ENCODE data around the gene FUT7. TPM values are rescaled to one million over a fixed set of nuclear protein-coding genes. Genes with fewer than 3 reads are reported as not detected.

Gene FUT7
- total RNA-seq, 1 experiment from 2014 or later = not detected

DNA sequence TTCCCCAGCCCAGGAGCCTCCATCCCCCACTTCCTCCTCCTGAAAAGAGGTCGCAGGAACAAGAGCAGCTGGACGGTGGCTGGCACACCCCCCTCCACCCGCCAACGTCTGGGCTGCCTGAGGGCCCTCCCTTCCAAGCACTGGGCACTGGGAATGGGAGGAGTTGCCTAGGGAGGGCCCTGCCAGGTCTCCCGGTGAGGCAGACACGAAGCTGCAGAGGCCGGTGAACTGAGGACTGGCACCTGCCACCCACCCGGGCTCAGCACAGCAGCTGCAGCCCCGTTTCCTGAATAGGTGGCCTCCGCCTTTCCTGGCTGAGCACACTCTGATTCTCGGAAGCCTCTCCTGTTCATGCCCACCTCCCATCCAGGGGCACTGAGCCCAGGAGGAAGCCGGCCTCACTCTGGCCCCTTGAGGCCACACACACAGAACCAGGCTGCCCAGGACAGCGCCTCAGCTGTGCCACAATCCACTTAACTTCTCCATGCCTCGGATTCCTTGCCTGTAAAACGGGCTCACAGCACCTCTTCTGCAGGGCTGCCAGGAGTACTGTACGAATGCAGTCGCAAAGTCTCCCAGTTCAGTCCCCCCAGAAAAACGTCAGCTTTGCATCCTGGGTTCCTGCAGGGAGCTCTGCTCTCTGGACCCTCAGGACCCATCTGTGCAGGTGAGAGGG, 12.8 kb upstream of the FUT7 start:
- Mint-ChIP-seq H3K4me1 (peaks cover 5 to 9% of the 10 kb centered on the region in 2 experiments), H3K27ac (no peak overlapping the region), H3K9me3 (no peaks in the 10 kb centered on the region), H3K36me3 (ENCODE audit: insufficient read depth in 1 of 3, low read depth in 3 of 3) (peaks cover 0 to 2% (median 0%) of the 10 kb centered on the region in 3 experiments; a peak in 1 of 7 replicates), H3K4me3 (peak overlapping the region; percentile 65 to 80), H3K27me3 (ENCODE audit: low read depth) (peaks cover 37% of the 10 kb centered on the region)
- H3K79me1 ChIP-seq (ENCODE audit: insufficient read depth, low read depth, low read length, poor library complexity, severe bottlenecking) = no peaks in the 10 kb centered on the region
- H2BK120ac ChIP-seq (ENCODE audit: low read depth, low read length, poor library complexity, severe bottlenecking) = no peak overlapping the region
- no peak overlapping the region for H4K8ac ChIP-seq (replicated peaks; ENCODE audit: insufficient read length, low read depth, low read length)
- no peaks in the 10 kb centered on the region for H3K4me1 ChIP-seq (ENCODE audit: insufficient read depth, low read length)
- no peak overlapping the region for H3K56ac ChIP-seq (ENCODE audit: insufficient read length, low read depth, low read length)
- WGBS (ENCODE audit: extremely low coverage, insufficient read length, low lambda C conversion rate) = no CpG with 5 or more reads among the region's 18 CpGs
- H3K79me2 ChIP-seq (ENCODE audit: insufficient read depth, low read length) = peaks cover 2% of the 10 kb centered on the region; the same call in 1 of the 2 replicates
- H2AK5ac ChIP-seq (ENCODE audit: insufficient read length, low read length) = no peak overlapping the region
- H2BK12ac ChIP-seq (ENCODE audit: insufficient read length, low read depth, low read length) = no peak overlapping the region
- no peak overlapping the region for H4K91ac ChIP-seq (ENCODE audit: insufficient read length, low read depth, low read length)
- H3K27ac ChIP-seq (ENCODE audit: insufficient read length, low read depth, low read length) = no peak overlapping the region
- no peak overlapping the region for H3K9ac ChIP-seq (ENCODE audit: extremely low read depth, insufficient read length, low read length)
- no peak overlapping the region for H3K23ac ChIP-seq (ENCODE audit: insufficient read length, low read depth, low read length)
- no peaks in the 10 kb centered on the region for H4K20me1 ChIP-seq (ENCODE audit: control insufficient read depth, insufficient read depth, insufficient read length)
- H3K18ac ChIP-seq (ENCODE audit: insufficient read length, low read depth, low read length) = no peak overlapping the region
- H3K4ac ChIP-seq (ENCODE audit: low read depth, low read length) = no peak overlapping the region
- no peak overlapping the region for H2BK5ac ChIP-seq (ENCODE audit: insufficient read length, low read length)
- peaks cover 11% of the 10 kb centered on the region for H3K23me2 ChIP-seq (ENCODE audit: insufficient read length, low read depth, low read length, poor library complexity, severe bottlenecking)
- no peak overlapping the region for H4K5ac ChIP-seq (ENCODE audit: insufficient read length, low read depth, low read length)
- peak overlapping the region; percentile 58 for H3K4me2 ChIP-seq (ENCODE audit: insufficient read depth, insufficient read length, low read length)
- DNase-seq = no peak
- no peak overlapping the region for H2AFZ ChIP-seq (ENCODE audit: low read length)
- no peak overlapping the region for H3K14ac ChIP-seq (ENCODE audit: insufficient read depth, low read length)
- peaks cover 6% of the 10 kb centered on the region; the same call in 1 of the 2 replicates for H3K27me3 ChIP-seq (ENCODE audit: insufficient read depth, low read length)
- H3T11ph ChIP-seq (ENCODE audit: low read length) = no peak overlapping the region
- H2BK20ac ChIP-seq (ENCODE audit: low read depth, low read length, poor library complexity, severe bottlenecking) = no peak overlapping the region
- TF ChIP-seq, protein P1, sequence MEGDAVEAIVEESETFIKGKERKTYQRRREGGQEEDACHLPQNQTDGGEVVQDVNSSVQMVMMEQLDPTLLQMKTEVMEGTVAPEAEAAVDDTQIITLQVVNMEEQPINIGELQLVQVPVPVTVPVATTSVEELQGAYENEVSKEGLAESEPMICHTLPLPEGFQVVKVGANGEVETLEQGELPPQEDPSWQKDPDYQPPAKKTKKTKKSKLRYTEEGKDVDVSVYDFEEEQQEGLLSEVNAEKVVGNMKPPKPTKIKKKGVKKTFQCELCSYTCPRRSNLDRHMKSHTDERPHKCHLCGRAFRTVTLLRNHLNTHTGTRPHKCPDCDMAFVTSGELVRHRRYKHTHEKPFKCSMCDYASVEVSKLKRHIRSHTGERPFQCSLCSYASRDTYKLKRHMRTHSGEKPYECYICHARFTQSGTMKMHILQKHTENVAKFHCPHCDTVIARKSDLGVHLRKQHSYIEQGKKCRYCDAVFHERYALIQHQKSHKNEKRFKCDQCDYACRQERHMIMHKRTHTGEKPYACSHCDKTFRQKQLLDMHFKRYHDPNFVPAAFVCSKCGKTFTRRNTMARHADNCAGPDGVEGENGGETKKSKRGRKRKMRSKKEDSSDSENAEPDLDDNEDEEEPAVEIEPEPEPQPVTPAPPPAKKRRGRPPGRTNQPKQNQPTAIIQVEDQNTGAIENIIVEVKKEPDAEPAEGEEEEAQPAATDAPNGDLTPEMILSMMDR (conservative IDR thresholded peaks at IDR 0.05) = no peak
- no peaks in the 10 kb centered on the region for H3K9me3 ChIP-seq (ENCODE audit: control insufficient read depth, low read depth, low read length)
- no peak overlapping the region for H2BK15ac ChIP-seq (ENCODE audit: low read depth, low read length)

Measured in H9 (cell line).